ENCODE results near the gene KDM1A.
A peak's percentile ranks its signal among the peaks of the same experiment; 100 is the strongest.

KDM1A gene

GRCh38 chr1:23102289-23102688 lies 83.0 kb downstream of the KDM1A start:
- H3K4me1 Mint-ChIP-seq: peaks cover 27% of the 10 kb centered on the region
- peaks cover 6% of the 10 kb centered on the region for H3K36me3 Mint-ChIP-seq
- no peak overlapping the region for H3K4me3 Mint-ChIP-seq
- H3K9me3 Mint-ChIP-seq: no peaks in the 10 kb centered on the region
- ATAC-seq: no peak
- H3K27ac Mint-ChIP-seq: no peak overlapping the region
- no peaks in the 10 kb centered on the region for H3K27me3 Mint-ChIP-seq

- Mint-ChIP-seq H3K36me3 (peaks cover 14% of the 10 kb centered on the region), H3K27me3 (no peaks in the 10 kb centered on the region), H3K27ac (peak overlapping the region; percentile 30), H3K9me3 (no peaks in the 10 kb centered on the region), H3K4me3 (no peak overlapping the region), H3K4me1 (peaks cover 22% of the 10 kb centered on the region)
- ATAC-seq: peak; percentile 53
These were observed 84.0 kb downstream of the KDM1A start for GRCh38 chr1:23103001-23103889.

- Mint-ChIP-seq H3K27me3 (no peaks in the 10 kb centered on the region), H3K27ac (no peak overlapping the region), H3K4me1 (peaks cover 32% of the 10 kb centered on the region), H3K36me3 (peaks cover 22% of the 10 kb centered on the region), H3K9me3 (no peaks in the 10 kb centered on the region), H3K4me3 (no peak overlapping the region)
- no peak for ATAC-seq
These were observed 89.8 kb downstream of the KDM1A start for GRCh38 chr1:23108918-23109533.

GRCh38 chr1:23110391-23110790 lies 91.1 kb downstream of the KDM1A start:
- ATAC-seq: no peak
- Mint-ChIP-seq H3K9me3 (no peaks in the 10 kb centered on the region), H3K27ac (no peak overlapping the region), H3K4me3 (no peak overlapping the region), H3K27me3 (no peaks in the 10 kb centered on the region), H3K4me1 (peaks cover 45% of the 10 kb centered on the region), H3K36me3 (peaks cover 22% of the 10 kb centered on the region)

- Mint-ChIP-seq H3K36me3 (peaks cover 18% of the 10 kb centered on the region), H3K4me1 (peaks cover 58% of the 10 kb centered on the region), H3K27ac (peak overlapping the region; percentile 73), H3K9me3 (no peaks in the 10 kb centered on the region), H3K27me3 (no peaks in the 10 kb centered on the region), H3K4me3 (no peak overlapping the region)
- ATAC-seq: no peak
These were observed 92.6 kb downstream of the KDM1A start for GRCh38 chr1:23111600-23112535.

- no peaks in the 10 kb centered on the region for H3K9me3 Mint-ChIP-seq
- H3K36me3 Mint-ChIP-seq: no peaks in the 10 kb centered on the region
- H3K4me1 Mint-ChIP-seq: peaks cover 72% of the 10 kb centered on the region
- no peak overlapping the region for H3K4me3 Mint-ChIP-seq
- peak overlapping the region; percentile 35 for H3K27ac Mint-ChIP-seq
- peak; percentile 55 for ATAC-seq
- H3K27me3 Mint-ChIP-seq: no peaks in the 10 kb centered on the region
These were observed 95.3 kb downstream of the KDM1A start for GRCh38 chr1:23114424-23115079.

- Mint-ChIP-seq H3K27me3 (no peaks in the 10 kb centered on the region), H3K9me3 (no peaks in the 10 kb centered on the region), H3K27ac (peak overlapping the region; percentile 7), H3K4me1 (peaks cover 73% of the 10 kb centered on the region), H3K36me3 (no peaks in the 10 kb centered on the region), H3K4me3 (no peak overlapping the region)
- no peak for ATAC-seq
These were observed 97.1 kb downstream of the KDM1A start for GRCh38 chr1:23116216-23116836.

- H3K4me3 Mint-ChIP-seq: no peak overlapping the region
- H3K9me3 Mint-ChIP-seq: no peaks in the 10 kb centered on the region
- H3K27me3 Mint-ChIP-seq: no peaks in the 10 kb centered on the region
- H3K36me3 Mint-ChIP-seq: no peaks in the 10 kb centered on the region
- H3K4me1 Mint-ChIP-seq: peaks cover 65% of the 10 kb centered on the region
- peak overlapping the region; percentile 7 for H3K27ac Mint-ChIP-seq
- ATAC-seq: no peak
These were observed 97.8 kb downstream of the KDM1A start for GRCh38 chr1:23116921-23117699.

- Mint-ChIP-seq H3K4me3 (no peak overlapping the region), H3K9me3 (no peaks in the 10 kb centered on the region), H3K36me3 (no peaks in the 10 kb centered on the region), H3K27ac (peak overlapping the region; percentile 46), H3K4me1 (peaks cover 52% of the 10 kb centered on the region), H3K27me3 (no peaks in the 10 kb centered on the region)
- ATAC-seq: no peak
These were observed 99.1 kb downstream of the KDM1A start for GRCh38 chr1:23118407-23118806.

- H3K27ac Mint-ChIP-seq: peak overlapping the region; percentile 46
- no peak for ATAC-seq
- no peaks in the 10 kb centered on the region for H3K9me3 Mint-ChIP-seq
- H3K4me3 Mint-ChIP-seq: no peak overlapping the region
- peaks cover 45% of the 10 kb centered on the region for H3K4me1 Mint-ChIP-seq
- H3K27me3 Mint-ChIP-seq: no peaks in the 10 kb centered on the region
- H3K36me3 Mint-ChIP-seq: no peaks in the 10 kb centered on the region
These were observed 99.9 kb downstream of the KDM1A start for GRCh38 chr1:23118957-23119792.

- Mint-ChIP-seq H3K36me3 (no peaks in the 10 kb centered on the region), H3K27ac (no peak overlapping the region), H3K9me3 (no peaks in the 10 kb centered on the region), H3K27me3 (no peaks in the 10 kb centered on the region), H3K4me1 (peaks cover 33% of the 10 kb centered on the region), H3K4me3 (no peak overlapping the region)
- no peak for ATAC-seq
These were observed 101.1 kb downstream of the KDM1A start for GRCh38 chr1:23120383-23120782.

GRCh38 chr1:23122023-23122748 lies 102.9 kb downstream of the KDM1A start:
- Mint-ChIP-seq H3K9me3 (no peaks in the 10 kb centered on the region), H3K4me3 (no peak overlapping the region), H3K27ac (no peak overlapping the region), H3K4me1 (peaks cover 17% of the 10 kb centered on the region), H3K36me3 (no peaks in the 10 kb centered on the region), H3K27me3 (no peaks in the 10 kb centered on the region)
- ATAC-seq: no peak

GRCh38 chr1:23122796-23123195 lies 103.5 kb downstream of the KDM1A start:
- H3K9me3 Mint-ChIP-seq: no peaks in the 10 kb centered on the region
- H3K36me3 Mint-ChIP-seq: no peaks in the 10 kb centered on the region
- peaks cover 17% of the 10 kb centered on the region for H3K4me1 Mint-ChIP-seq
- ATAC-seq: no peak
- no peaks in the 10 kb centered on the region for H3K27me3 Mint-ChIP-seq
- H3K27ac Mint-ChIP-seq: no peak overlapping the region
- H3K4me3 Mint-ChIP-seq: no peak overlapping the region

Data from stimulated activated memory B cell treated with anti-CD40 and anti-IgM and Interleukin-4, amounts not matched to agents 10 μg/mL and 1 μg/mL and 100 μg/mL, for 72 hours (primary cell).